OCI-LY7 (cell line): Measurements from ENCODE around the gene ZCCHC8.

Source experiments
- EZH2phosphoT487 ChIP-seq: fragments of 200-600 bp; sonication (generic); IDR thresholded peaks from 2 replicates; pipeline ENCODE4 v1.6.1; 2018; ENCODE audit warnings: low read depth, borderline replicate concordance, mild to moderate bottlenecking, mixed run types, antibody characterized with exemption, low read length, moderate library complexity, mixed read lengths
- TF ChIP-seq, protein P1 (sequence below): fragments of 200-600 bp; sonication (generic); conservative IDR thresholded peaks from 2 replicates; pipeline ENCODE4 v1.5.1; 2014; ENCODE audit warnings: mild to moderate bottlenecking, antibody characterized with exemption, low read length, moderate library complexity, mixed read lengths

- TF ChIP-seq, protein P1, sequence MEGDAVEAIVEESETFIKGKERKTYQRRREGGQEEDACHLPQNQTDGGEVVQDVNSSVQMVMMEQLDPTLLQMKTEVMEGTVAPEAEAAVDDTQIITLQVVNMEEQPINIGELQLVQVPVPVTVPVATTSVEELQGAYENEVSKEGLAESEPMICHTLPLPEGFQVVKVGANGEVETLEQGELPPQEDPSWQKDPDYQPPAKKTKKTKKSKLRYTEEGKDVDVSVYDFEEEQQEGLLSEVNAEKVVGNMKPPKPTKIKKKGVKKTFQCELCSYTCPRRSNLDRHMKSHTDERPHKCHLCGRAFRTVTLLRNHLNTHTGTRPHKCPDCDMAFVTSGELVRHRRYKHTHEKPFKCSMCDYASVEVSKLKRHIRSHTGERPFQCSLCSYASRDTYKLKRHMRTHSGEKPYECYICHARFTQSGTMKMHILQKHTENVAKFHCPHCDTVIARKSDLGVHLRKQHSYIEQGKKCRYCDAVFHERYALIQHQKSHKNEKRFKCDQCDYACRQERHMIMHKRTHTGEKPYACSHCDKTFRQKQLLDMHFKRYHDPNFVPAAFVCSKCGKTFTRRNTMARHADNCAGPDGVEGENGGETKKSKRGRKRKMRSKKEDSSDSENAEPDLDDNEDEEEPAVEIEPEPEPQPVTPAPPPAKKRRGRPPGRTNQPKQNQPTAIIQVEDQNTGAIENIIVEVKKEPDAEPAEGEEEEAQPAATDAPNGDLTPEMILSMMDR = no peak
- TF ChIP-seq EZH2phosphoT487 = no peak
These were observed 26.1 kb upstream of the ZCCHC8 start, which contains the start of the genes KNTC1 and RSRC2 for GRCh38 chr12:122526683-122527477.
